Measurements from ENCODE around the gene PRDX5.
"Not testable (repeated sequence)": the region's sequence is repeated elsewhere in the genome, so short reads cannot be mapped to it uniquely, and the experiment has no call there.

- TF ChIP-seq CTCF (IDR thresholded peaks at IDR 0.05); ZFX (IDR thresholded peaks at IDR 0.05; ENCODE audit: borderline replicate concordance): not testable (repeated sequence)
Measured at GRCh38 chr11:64315667-64316526, 2.0 kb upstream of the PRDX5 start.

Data from 22Rv1 (cell line).